ENCODE results near the gene RHOU.

DNA sequence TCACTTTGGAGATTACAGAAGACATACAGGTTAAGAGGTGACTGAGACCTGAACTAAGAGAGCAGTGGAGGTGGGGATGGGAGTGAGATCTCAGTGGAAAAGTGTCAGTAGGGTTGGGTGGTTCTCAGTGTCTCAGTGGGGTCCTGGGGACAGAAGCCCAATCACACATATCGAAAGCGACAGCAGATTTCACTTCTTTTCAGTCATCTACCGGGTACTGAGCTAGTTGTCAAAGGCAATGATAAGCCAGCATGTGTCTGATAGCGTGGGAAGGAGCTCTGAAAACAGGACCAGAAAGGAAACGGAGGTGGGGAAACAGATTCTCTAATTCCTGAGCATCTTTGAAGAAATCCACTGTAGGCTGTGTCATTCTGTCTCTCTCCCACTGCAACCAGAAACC is 59.5 kb downstream of the RHOU start:
- TF ChIP-seq, protein P1, sequence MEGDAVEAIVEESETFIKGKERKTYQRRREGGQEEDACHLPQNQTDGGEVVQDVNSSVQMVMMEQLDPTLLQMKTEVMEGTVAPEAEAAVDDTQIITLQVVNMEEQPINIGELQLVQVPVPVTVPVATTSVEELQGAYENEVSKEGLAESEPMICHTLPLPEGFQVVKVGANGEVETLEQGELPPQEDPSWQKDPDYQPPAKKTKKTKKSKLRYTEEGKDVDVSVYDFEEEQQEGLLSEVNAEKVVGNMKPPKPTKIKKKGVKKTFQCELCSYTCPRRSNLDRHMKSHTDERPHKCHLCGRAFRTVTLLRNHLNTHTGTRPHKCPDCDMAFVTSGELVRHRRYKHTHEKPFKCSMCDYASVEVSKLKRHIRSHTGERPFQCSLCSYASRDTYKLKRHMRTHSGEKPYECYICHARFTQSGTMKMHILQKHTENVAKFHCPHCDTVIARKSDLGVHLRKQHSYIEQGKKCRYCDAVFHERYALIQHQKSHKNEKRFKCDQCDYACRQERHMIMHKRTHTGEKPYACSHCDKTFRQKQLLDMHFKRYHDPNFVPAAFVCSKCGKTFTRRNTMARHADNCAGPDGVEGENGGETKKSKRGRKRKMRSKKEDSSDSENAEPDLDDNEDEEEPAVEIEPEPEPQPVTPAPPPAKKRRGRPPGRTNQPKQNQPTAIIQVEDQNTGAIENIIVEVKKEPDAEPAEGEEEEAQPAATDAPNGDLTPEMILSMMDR (conservative IDR thresholded peaks at IDR 0.05 in 1 of 2, IDR thresholded peaks at IDR 0.05 in 1 of 2; ENCODE audit: extremely low read depth in 1 of 2, insufficient read depth in 1 of 2, low read depth in 1 of 2, low read length in 2 of 2): no peak
- TF ChIP-seq EZH2 (IDR thresholded peaks at IDR 0.05; ENCODE audit: borderline replicate concordance, low read length): no peak

Data from mammary epithelial cell (primary cell).